SK-N-SH (cell line): ENCODE data around the gene RAD21L1.

ENCODE experiments used
- EZH2phosphoT487 ChIP-seq: fragments of 200-600 bp; sonication (generic); IDR thresholded peaks from 2 replicates; pipeline ENCODE4 v1.6.1; 2017; ENCODE audit warnings: low read depth, mixed run types, mild to moderate bottlenecking, antibody characterized with exemption, moderate library complexity, borderline replicate concordance
- FOXJ3 ChIP-seq: sonication (generic); formaldehyde crosslinking; IDR thresholded peaks from 2 replicates; pipeline ENCODE4 v1.5.1; 2020; ENCODE audit warnings: mild to moderate bottlenecking, missing genetic modification reagents
- FOXM1 ChIP-seq: IDR thresholded peaks from 2 replicates; pipeline ENCODE4 v1.4.0; 2012; ENCODE audit warnings: low read depth, mild to moderate bottlenecking
- JUND ChIP-seq: IDR thresholded peaks from 2 replicates; pipeline ENCODE4 v1.4.0; 2012
- POLR2AphosphoS5 ChIP-seq: IDR thresholded peaks from 2 replicates; pipeline ENCODE4 v1.6.1; 2012; ENCODE audit warnings: low read depth, low read length
- RFX5 ChIP-seq: IDR thresholded peaks from 2 replicates; pipeline ENCODE4 v1.6.1; 2012; ENCODE audit warnings: mild to moderate bottlenecking, improper control_type of control experiment, low read length
- SIN3A ChIP-seq: IDR thresholded peaks from 2 replicates; pipeline ENCODE4 v1.6.1; 2012; ENCODE audit warnings: low read depth, mild to moderate bottlenecking, low read length, moderate library complexity, borderline replicate concordance
- TAF1 ChIP-seq: IDR thresholded peaks from 2 replicates; pipeline ENCODE4 v1.6.1; 2012; ENCODE audit warnings: low read depth, mild to moderate bottlenecking, low read length, moderate library complexity, borderline replicate concordance
- TF ChIP-seq, protein P1 (sequence below): fragments of 200-600 bp; sonication (generic); IDR thresholded peaks from 2 replicates; pipeline ENCODE4 v1.6.1; 2017; ENCODE audit warnings: antibody characterized with exemption, mild to moderate bottlenecking, moderate library complexity
- TF ChIP-seq, protein P2 (sequence below): IDR thresholded peaks from 2 replicates; pipeline ENCODE4 v1.6.1; 2012; ENCODE audit warnings: mild to moderate bottlenecking, low read depth, low read length, moderate library complexity
- TF ChIP-seq, protein P3 (sequence below): IDR thresholded peaks from 2 replicates; pipeline ENCODE4 v1.4.0; 2012; ENCODE audit warnings: low read depth

DNA sequence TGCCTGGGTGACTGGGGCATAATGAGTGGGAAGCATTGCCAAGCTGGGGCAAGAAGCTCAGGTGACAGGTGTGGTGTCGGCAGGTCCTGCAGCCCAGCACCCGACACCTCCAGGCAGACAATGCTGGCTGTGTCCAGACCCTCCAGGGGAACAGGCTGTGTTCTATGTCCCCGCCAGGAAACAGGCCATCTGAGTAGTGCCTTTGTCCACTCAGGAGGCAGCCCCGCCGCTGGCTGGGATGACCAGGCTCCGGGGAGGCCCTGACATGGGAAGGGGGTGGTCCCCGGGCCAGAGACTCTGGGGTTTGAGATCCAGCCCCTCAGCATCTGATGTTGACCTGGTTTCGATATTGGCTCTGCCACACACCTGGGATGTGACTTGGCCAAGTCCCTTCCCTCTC lies 68.7 kb downstream of the RAD21L1 start:
- TF ChIP-seq TAF1 = no peak
- no peak for TF ChIP-seq POLR2AphosphoS5
- TF ChIP-seq, protein P1, sequence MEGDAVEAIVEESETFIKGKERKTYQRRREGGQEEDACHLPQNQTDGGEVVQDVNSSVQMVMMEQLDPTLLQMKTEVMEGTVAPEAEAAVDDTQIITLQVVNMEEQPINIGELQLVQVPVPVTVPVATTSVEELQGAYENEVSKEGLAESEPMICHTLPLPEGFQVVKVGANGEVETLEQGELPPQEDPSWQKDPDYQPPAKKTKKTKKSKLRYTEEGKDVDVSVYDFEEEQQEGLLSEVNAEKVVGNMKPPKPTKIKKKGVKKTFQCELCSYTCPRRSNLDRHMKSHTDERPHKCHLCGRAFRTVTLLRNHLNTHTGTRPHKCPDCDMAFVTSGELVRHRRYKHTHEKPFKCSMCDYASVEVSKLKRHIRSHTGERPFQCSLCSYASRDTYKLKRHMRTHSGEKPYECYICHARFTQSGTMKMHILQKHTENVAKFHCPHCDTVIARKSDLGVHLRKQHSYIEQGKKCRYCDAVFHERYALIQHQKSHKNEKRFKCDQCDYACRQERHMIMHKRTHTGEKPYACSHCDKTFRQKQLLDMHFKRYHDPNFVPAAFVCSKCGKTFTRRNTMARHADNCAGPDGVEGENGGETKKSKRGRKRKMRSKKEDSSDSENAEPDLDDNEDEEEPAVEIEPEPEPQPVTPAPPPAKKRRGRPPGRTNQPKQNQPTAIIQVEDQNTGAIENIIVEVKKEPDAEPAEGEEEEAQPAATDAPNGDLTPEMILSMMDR = no peak
- TF ChIP-seq, protein P2, sequence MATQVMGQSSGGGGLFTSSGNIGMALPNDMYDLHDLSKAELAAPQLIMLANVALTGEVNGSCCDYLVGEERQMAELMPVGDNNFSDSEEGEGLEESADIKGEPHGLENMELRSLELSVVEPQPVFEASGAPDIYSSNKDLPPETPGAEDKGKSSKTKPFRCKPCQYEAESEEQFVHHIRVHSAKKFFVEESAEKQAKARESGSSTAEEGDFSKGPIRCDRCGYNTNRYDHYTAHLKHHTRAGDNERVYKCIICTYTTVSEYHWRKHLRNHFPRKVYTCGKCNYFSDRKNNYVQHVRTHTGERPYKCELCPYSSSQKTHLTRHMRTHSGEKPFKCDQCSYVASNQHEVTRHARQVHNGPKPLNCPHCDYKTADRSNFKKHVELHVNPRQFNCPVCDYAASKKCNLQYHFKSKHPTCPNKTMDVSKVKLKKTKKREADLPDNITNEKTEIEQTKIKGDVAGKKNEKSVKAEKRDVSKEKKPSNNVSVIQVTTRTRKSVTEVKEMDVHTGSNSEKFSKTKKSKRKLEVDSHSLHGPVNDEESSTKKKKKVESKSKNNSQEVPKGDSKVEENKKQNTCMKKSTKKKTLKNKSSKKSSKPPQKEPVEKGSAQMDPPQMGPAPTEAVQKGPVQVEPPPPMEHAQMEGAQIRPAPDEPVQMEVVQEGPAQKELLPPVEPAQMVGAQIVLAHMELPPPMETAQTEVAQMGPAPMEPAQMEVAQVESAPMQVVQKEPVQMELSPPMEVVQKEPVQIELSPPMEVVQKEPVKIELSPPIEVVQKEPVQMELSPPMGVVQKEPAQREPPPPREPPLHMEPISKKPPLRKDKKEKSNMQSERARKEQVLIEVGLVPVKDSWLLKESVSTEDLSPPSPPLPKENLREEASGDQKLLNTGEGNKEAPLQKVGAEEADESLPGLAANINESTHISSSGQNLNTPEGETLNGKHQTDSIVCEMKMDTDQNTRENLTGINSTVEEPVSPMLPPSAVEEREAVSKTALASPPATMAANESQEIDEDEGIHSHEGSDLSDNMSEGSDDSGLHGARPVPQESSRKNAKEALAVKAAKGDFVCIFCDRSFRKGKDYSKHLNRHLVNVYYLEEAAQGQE = no peak
- no peak for TF ChIP-seq EZH2phosphoT487
- TF ChIP-seq JUND = no peak
- TF ChIP-seq FOXM1 = no peak
- TF ChIP-seq RFX5 = no peak
- TF ChIP-seq, protein P3, sequence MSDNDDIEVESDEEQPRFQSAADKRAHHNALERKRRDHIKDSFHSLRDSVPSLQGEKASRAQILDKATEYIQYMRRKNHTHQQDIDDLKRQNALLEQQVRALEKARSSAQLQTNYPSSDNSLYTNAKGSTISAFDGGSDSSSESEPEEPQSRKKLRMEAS = no peak
- no peak for TF ChIP-seq SIN3A
- no peak for TF ChIP-seq FOXJ3 (CRISPR knock-in tag)
